Measurements from ENCODE around the gene GNA15.
A peak's percentile ranks its signal among the peaks of the same experiment; 100 is the strongest.

Gene GNA15

DNA sequence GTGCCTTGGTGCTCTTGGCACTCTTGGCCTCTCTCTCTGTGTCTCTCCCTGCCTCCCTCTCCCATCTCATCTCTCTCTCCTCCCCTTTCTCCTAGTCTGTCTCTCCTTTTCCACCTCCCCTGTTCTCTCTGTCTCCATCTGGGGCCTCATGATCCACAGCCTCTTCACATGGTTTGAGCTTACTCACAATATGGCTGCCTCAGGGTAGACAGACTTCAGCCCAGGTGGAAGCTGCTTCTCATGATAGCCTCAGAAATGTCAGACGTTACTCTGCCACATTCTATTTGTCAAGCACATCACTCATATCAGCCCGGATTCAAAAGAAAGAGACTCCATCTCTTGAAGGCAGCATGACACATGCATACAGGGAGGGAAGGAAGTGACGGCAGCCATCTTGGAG is 24.4 kb downstream of the GNA15 start:
- no peaks in the 10 kb centered on the region for H4K20me1 ChIP-seq (ENCODE audit: insufficient read depth, low read length)
- peaks cover 5% of the 10 kb centered on the region for H3K4me1 ChIP-seq (ENCODE audit: low read length)
- peaks cover 7% of the 10 kb centered on the region; the same call in 1 of the 2 replicates for H3K79me2 ChIP-seq (ENCODE audit: low read length)
- H3K9me3 ChIP-seq (ENCODE audit: insufficient read depth, low read length): no peaks in the 10 kb centered on the region
- H3K27ac ChIP-seq (ENCODE audit: low read length): no peak overlapping the region
- H2AFZ ChIP-seq (ENCODE audit: low read depth, low read length): no peak overlapping the region
- H3K9ac ChIP-seq (ENCODE audit: low read length): no peak overlapping the region
- TF ChIP-seq EZH2phosphoT487 (IDR thresholded peaks at IDR 0.05; ENCODE audit: low read depth) (no peak), CTCF (IDR thresholded peaks at IDR 0.05; ENCODE audit: low read depth, low read length) (no peak)
- H3K4me2 ChIP-seq (ENCODE audit: low read length): no peak overlapping the region
- H3K4me3 ChIP-seq (ENCODE audit: low read length): no peak overlapping the region
- H3K36me3 ChIP-seq (replicated peaks; ENCODE audit: low read depth, low read length): peaks cover 79% of the 10 kb centered on the region
- H3K27me3 ChIP-seq (ENCODE audit: low read depth, low read length): no peaks in the 10 kb centered on the region

DNA sequence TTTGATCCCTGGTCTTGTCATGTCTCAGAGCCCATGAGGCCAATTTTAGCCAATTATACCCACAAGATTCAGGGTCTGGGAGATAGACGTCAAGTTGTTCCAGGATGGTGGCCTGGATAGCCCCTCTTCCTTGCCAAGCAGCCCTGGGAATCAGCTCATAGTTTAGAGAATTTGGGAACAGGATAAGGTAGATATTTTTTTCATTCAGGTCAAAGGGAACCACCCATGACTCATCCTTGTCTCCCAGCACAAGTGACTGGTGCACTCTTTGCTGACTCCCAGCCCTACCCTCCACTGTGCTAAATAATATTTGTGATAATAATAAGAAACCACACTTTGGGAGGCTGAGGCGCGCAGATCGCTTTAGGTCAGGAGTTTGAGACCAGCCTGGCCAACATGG is 25.6 kb downstream of the GNA15 start:
- Histone ChIP-seq H3K27me3 (ENCODE audit: low read depth, low read length) (no peaks in the 10 kb centered on the region), H3K9ac (ENCODE audit: low read length) (no peak overlapping the region), H3K4me2 (ENCODE audit: low read length) (no peak overlapping the region), H3K27ac (ENCODE audit: low read length) (no peak overlapping the region), H3K4me3 (ENCODE audit: low read length) (no peak overlapping the region), H3K79me2 (ENCODE audit: low read length) (no peaks in the 10 kb centered on the region), H4K20me1 (ENCODE audit: insufficient read depth, low read length) (no peaks in the 10 kb centered on the region), H3K9me3 (ENCODE audit: insufficient read depth, low read length) (no peaks in the 10 kb centered on the region), H3K36me3 (replicated peaks; ENCODE audit: low read depth, low read length) (peaks cover 75% of the 10 kb centered on the region), H2AFZ (ENCODE audit: low read depth, low read length) (no peak overlapping the region), H3K4me1 (ENCODE audit: low read length) (no peaks in the 10 kb centered on the region)
- TF ChIP-seq EZH2phosphoT487 (IDR thresholded peaks at IDR 0.05; ENCODE audit: low read depth): no peak
- TF ChIP-seq CTCF (IDR thresholded peaks at IDR 0.05; ENCODE audit: low read depth, low read length): no peak

DNA sequence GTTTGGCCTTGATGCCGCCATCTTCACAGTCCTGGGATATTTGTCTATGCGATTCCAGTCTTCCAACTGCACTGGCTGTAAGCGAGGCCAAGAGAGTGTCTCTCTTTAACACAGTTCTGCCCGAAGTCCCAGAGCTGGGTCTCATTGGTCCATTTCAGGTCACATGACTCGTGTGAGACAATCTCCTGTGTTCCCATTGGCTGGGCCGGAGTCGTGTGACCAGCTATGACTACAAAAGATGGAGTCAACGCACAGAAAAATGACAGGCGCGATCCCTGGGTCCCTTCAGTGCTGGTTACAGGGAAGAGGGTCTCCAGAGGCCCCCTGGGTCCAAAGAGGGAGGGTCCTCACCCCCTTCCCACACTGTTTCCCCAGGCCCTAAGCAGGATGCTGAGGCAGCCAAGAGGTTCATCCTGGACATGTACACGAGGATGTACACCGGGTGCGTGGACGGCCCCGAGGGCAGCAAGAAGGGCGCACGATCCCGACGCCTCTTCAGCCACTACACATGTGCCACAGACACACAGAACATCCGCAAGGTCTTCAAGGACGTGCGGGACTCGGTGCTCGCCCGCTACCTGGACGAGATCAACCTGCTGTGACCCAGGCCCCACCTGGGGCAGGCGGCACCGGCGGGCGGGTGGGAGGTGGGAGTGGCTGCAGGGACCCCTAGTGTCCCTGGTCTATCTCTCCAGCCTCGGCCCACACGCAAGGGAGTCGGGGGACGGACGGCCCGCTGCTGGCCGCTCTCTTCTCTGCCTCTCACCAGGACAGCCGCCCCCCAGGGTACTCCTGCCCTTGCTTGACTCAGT is 26.8 kb downstream of the GNA15 start:
- Histone ChIP-seq H3K4me3 (ENCODE audit: low read length) (no peak overlapping the region), H3K27me3 (ENCODE audit: low read depth, low read length) (no peaks in the 10 kb centered on the region), H3K79me2 (ENCODE audit: low read length) (no peaks in the 10 kb centered on the region), H3K36me3 (replicated peaks; ENCODE audit: low read depth, low read length) (peaks cover 67% of the 10 kb centered on the region), H3K9me3 (ENCODE audit: insufficient read depth, low read length) (no peaks in the 10 kb centered on the region), H3K9ac (ENCODE audit: low read length) (no peak overlapping the region), H3K27ac (ENCODE audit: low read length) (no peak overlapping the region), H2AFZ (ENCODE audit: low read depth, low read length) (no peak overlapping the region), H4K20me1 (ENCODE audit: insufficient read depth, low read length) (no peaks in the 10 kb centered on the region), H3K4me1 (ENCODE audit: low read length) (no peaks in the 10 kb centered on the region), H3K4me2 (ENCODE audit: low read length) (no peak overlapping the region)
- no peak for TF ChIP-seq CTCF (IDR thresholded peaks at IDR 0.05; ENCODE audit: low read depth, low read length)
- no peak for TF ChIP-seq EZH2phosphoT487 (IDR thresholded peaks at IDR 0.05; ENCODE audit: low read depth)

GRCh38 chr19:3163230-3163886 is 27.5 kb downstream of the GNA15 start:
- Histone ChIP-seq H3K9ac (ENCODE audit: low read length) (no peak overlapping the region), H3K4me2 (ENCODE audit: low read length) (no peak overlapping the region), H3K9me3 (ENCODE audit: insufficient read depth, low read length) (no peaks in the 10 kb centered on the region), H4K20me1 (ENCODE audit: insufficient read depth, low read length) (no peaks in the 10 kb centered on the region), H3K4me1 (ENCODE audit: low read length) (no peaks in the 10 kb centered on the region), H3K79me2 (ENCODE audit: low read length) (no peaks in the 10 kb centered on the region), H3K36me3 (replicated peaks; ENCODE audit: low read depth, low read length) (peaks cover 66% of the 10 kb centered on the region), H3K4me3 (ENCODE audit: low read length) (no peak overlapping the region), H3K27me3 (ENCODE audit: low read depth, low read length) (no peaks in the 10 kb centered on the region), H2AFZ (ENCODE audit: low read depth, low read length) (no peak overlapping the region), H3K27ac (ENCODE audit: low read length) (no peak overlapping the region)
- no peak for TF ChIP-seq EZH2phosphoT487 (IDR thresholded peaks at IDR 0.05; ENCODE audit: low read depth)
- TF ChIP-seq CTCF (IDR thresholded peaks at IDR 0.05; ENCODE audit: low read depth, low read length): peak; percentile 96

All from OCI-LY3 (cell line).